ENCODE results near the gene CFAP299. TPM values are rescaled to one million over a fixed set of nuclear protein-coding genes. Genes with fewer than 3 reads are reported as not detected.

Gene CFAP299
- total RNA-seq, 1 donor from 2014 or later, result not detected

GRCh38 chr4:80897537-80898303 is 562.2 kb downstream of the CFAP299 start:
- Histone ChIP-seq H3K27me3 (ENCODE audit: insufficient read depth, low read length) (no peaks in the 10 kb centered on the region), H3K79me2 (ENCODE audit: insufficient read depth, low read length) (no peaks in the 10 kb centered on the region), H3K36me3 (ENCODE audit: insufficient read depth, low read length) (no peaks in the 10 kb centered on the region), H3K9ac (ENCODE audit: low read length) (no peak overlapping the region), H4K20me1 (ENCODE audit: insufficient read depth, low read length) (no peaks in the 10 kb centered on the region), H3K4me3 (ENCODE audit: insufficient read depth, low read depth, low read length) (no peak overlapping the region), H3K9me3 (ENCODE audit: insufficient read depth, low read depth, low read length) (no peaks in the 10 kb centered on the region), H3K27ac (ENCODE audit: low read depth, low read length) (no peak overlapping the region), H3K4me2 (ENCODE audit: low read length) (no peak overlapping the region), H2AFZ (ENCODE audit: low read depth, low read length) (no peak overlapping the region), H3K4me1 (ENCODE audit: insufficient read depth, low read length) (no peaks in the 10 kb centered on the region)
- no peak for FAIRE-seq
- TF ChIP-seq CTCF (IDR thresholded peaks at IDR 0.05; ENCODE audit: insufficient read depth, low read depth, low read length) (no peak), EZH2 (IDR thresholded peaks at IDR 0.05; ENCODE audit: insufficient read depth, low read length) (no peak)
- DNase-seq (ENCODE audit: low read depth), result no peak
- H3K27ac Mint-ChIP-seq (ENCODE audit: unreplicated experiment), result no peak overlapping the region
- H3K36me3 Mint-ChIP-seq (ENCODE audit: low read depth, unreplicated experiment), result no peaks in the 10 kb centered on the region
- H3K9me3 Mint-ChIP-seq (ENCODE audit: unreplicated experiment), result no peaks in the 10 kb centered on the region
- no peaks in the 10 kb centered on the region for H3K27me3 Mint-ChIP-seq (ENCODE audit: low read depth, unreplicated experiment)
- no peak overlapping the region for H3K4me3 Mint-ChIP-seq (ENCODE audit: unreplicated experiment)
- H3K4me1 Mint-ChIP-seq (ENCODE audit: low read depth, unreplicated experiment), result no peaks in the 10 kb centered on the region

GRCh38 chr4:80900908-80901307 is 565.4 kb downstream of the CFAP299 start:
- Mint-ChIP-seq H3K4me3 (ENCODE audit: unreplicated experiment) (no peak overlapping the region), H3K36me3 (ENCODE audit: low read depth, unreplicated experiment) (no peaks in the 10 kb centered on the region), H3K4me1 (ENCODE audit: low read depth, unreplicated experiment) (no peaks in the 10 kb centered on the region), H3K27me3 (ENCODE audit: low read depth, unreplicated experiment) (no peaks in the 10 kb centered on the region), H3K27ac (ENCODE audit: unreplicated experiment) (no peak overlapping the region), H3K9me3 (ENCODE audit: unreplicated experiment) (peaks cover 3% of the 10 kb centered on the region)
- DNase-seq (ENCODE audit: low read depth) (no peak), FAIRE-seq (no peak)
- no peak overlapping the region for H3K27ac ChIP-seq (ENCODE audit: low read depth, low read length)
- H3K4me2 ChIP-seq (ENCODE audit: low read length), result no peak overlapping the region
- H3K4me3 ChIP-seq (ENCODE audit: insufficient read depth, low read depth, low read length), result no peak overlapping the region
- no peak overlapping the region for H2AFZ ChIP-seq (ENCODE audit: low read depth, low read length)
- H3K79me2 ChIP-seq (ENCODE audit: insufficient read depth, low read length), result no peaks in the 10 kb centered on the region
- no peaks in the 10 kb centered on the region for H3K9me3 ChIP-seq (ENCODE audit: insufficient read depth, low read depth, low read length)
- no peak for TF ChIP-seq EZH2 (IDR thresholded peaks at IDR 0.05; ENCODE audit: insufficient read depth, low read length)
- no peak for TF ChIP-seq CTCF (IDR thresholded peaks at IDR 0.05; ENCODE audit: insufficient read depth, low read depth, low read length)
- no peaks in the 10 kb centered on the region for H4K20me1 ChIP-seq (ENCODE audit: insufficient read depth, low read length)
- no peaks in the 10 kb centered on the region for H3K4me1 ChIP-seq (ENCODE audit: insufficient read depth, low read length)
- H3K27me3 ChIP-seq (ENCODE audit: insufficient read depth, low read length), result no peaks in the 10 kb centered on the region
- H3K36me3 ChIP-seq (ENCODE audit: insufficient read depth, low read length), result no peaks in the 10 kb centered on the region
- no peak overlapping the region for H3K9ac ChIP-seq (ENCODE audit: low read length)

GRCh38 chr4:80903020-80903419 is 567.5 kb downstream of the CFAP299 start:
- no peaks in the 10 kb centered on the region for H3K4me1 ChIP-seq (ENCODE audit: insufficient read depth, low read length)
- no peak overlapping the region for H3K27ac ChIP-seq (ENCODE audit: low read depth, low read length)
- no peak overlapping the region for H3K4me2 ChIP-seq (ENCODE audit: low read length)
- H4K20me1 ChIP-seq (ENCODE audit: insufficient read depth, low read length), result no peaks in the 10 kb centered on the region
- no peaks in the 10 kb centered on the region for H3K36me3 Mint-ChIP-seq (ENCODE audit: low read depth, unreplicated experiment)
- DNase-seq (ENCODE audit: low read depth) (no peak), FAIRE-seq (no peak)
- H3K27me3 ChIP-seq (ENCODE audit: insufficient read depth, low read length), result no peaks in the 10 kb centered on the region
- no peak overlapping the region for H3K27ac Mint-ChIP-seq (ENCODE audit: unreplicated experiment)
- no peak overlapping the region for H2AFZ ChIP-seq (ENCODE audit: low read depth, low read length)
- H3K4me1 Mint-ChIP-seq (ENCODE audit: low read depth, unreplicated experiment), result no peaks in the 10 kb centered on the region
- no peaks in the 10 kb centered on the region for H3K36me3 ChIP-seq (ENCODE audit: insufficient read depth, low read length)
- H3K9me3 Mint-ChIP-seq (ENCODE audit: unreplicated experiment), result peaks cover 13% of the 10 kb centered on the region
- TF ChIP-seq CTCF (IDR thresholded peaks at IDR 0.05; ENCODE audit: insufficient read depth, low read depth, low read length), result no peak
- no peak for TF ChIP-seq EZH2 (IDR thresholded peaks at IDR 0.05; ENCODE audit: insufficient read depth, low read length)
- no peak overlapping the region for H3K4me3 ChIP-seq (ENCODE audit: insufficient read depth, low read depth, low read length)
- H3K9ac ChIP-seq (ENCODE audit: low read length), result no peak overlapping the region
- no peaks in the 10 kb centered on the region for H3K27me3 Mint-ChIP-seq (ENCODE audit: low read depth, unreplicated experiment)
- no peak overlapping the region for H3K4me3 Mint-ChIP-seq (ENCODE audit: unreplicated experiment)
- no peaks in the 10 kb centered on the region for H3K79me2 ChIP-seq (ENCODE audit: insufficient read depth, low read length)
- H3K9me3 ChIP-seq (ENCODE audit: insufficient read depth, low read depth, low read length), result peaks cover 4% of the 10 kb centered on the region
